Eye (tissue), 1 donor: ENCODE data around the gene CD200.
"Not testable (repeated sequence)": the region's sequence is repeated elsewhere in the genome, so short reads cannot be mapped to it uniquely, and the experiment has no call there.

Source experiments
- DNase-seq: peaks from one replicate; pipeline ENCODE4 v3.0.0-alpha.2; 2015

Gene CD200

DNA sequence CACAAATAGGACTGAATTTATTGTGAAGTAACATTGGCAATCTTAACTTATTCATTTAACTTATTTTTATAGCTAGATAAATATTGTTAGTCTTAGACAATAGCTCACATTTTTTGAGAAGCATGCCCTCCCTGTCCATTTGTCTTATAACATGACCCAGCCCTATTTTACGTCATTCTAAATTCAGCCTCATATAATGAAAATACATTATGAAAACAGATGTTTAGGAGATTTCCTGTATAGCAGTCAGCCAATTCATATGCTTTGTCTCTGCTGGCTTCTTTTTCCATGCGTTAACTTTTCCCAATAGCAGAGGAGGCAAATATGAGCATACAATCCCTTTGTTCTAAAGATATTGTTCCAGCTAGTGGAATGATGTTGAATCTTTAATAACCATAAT, 29.3 kb downstream of the CD200 start:
- no peak for DNase-seq

DNA sequence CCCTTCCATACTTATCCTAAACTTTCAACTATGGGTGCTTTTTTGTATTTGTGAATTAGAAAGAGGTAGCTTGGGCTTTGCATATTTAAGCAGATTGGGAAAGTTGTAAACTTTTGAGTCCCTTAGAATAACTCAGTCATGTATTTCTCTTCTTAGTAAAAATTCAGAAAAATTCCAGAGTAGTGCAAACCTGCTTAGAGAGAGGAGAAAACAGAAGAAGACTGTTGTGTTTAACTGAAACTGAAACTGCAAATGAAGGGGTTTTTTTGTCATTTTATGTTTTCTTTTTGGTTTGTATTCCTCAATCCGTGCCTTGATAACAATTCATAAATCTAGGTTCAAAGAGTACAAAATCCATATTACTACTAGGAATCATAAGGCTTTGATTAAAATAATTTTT, 31.3 kb downstream of the CD200 start:
- no peak for DNase-seq

DNA sequence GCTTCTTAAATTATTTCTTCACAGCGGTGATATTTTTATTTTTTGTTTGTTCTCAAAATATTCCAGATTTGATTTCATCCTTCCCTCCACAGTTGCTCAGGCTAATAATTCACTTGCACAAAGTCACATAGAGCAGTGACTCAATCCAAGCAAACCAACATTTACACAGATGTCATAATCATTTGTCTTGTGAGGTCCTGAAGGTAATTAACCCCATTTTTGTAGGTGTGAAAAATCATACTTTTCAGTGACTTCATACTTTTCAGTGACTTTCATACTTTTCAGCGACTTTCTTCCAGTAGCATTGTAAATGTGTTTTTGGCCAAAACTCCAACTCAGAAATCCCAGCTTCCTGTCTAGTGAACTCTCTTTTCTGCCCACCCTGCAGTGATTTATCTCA, 32.1 kb downstream of the CD200 start:
- no peak for DNase-seq

DNA sequence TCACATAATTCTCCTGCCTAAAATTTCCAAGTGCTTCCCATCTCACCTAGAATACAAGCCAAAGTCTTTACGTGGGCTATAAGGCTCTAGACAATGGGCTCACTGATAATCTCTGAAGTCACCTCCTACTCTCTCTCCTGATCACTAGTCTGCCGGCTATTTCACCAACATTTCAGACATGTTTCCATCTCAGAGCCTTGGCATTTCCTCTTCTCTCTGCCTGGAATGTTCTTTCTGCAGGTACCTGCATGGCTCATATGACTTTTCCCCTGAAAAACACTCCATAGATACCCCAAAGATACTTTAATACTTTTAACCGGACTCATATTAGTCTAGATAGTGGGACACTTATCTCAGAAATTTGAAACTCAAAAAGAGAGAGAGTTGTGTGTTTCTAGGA, 32.7 kb downstream of the CD200 start:
- no peak for DNase-seq

DNA sequence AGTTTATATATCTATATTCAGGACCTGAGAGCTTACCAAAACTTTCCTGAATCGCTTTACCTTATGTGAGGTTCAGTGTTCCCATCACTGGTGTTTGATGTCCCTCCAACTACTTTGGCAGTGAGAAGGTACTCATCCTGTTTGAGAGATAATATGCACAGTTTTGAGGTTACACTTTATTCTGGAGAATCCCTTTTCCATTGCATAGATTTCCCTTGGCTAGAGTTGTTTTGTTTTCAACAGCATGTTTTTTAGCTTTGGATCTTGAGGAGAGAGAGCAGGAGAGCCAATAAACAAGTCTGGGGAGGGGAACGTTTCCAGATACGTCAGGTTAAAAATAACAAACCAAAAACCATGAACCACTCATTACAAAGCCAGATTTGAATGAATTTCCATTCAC, 33.6 kb downstream of the CD200 start:
- no peak for DNase-seq

DNA sequence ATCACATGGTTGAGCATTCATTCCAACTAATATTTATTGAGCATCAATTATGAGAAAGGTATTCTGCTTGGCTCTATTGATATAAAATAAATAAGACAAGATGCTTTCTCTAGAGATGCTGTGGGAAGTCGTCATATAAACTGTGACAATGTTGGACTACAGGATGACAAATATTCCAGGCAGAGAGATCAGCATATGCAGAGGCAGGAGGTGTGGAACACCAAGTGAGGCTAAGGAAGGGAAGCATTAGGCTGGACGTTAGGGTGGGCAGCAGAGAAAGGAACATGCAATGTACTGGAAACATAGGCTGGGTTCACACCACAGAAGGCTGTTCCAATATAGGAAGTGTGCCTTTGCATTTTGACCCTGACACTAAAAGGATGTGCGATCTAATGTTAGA, 38.6 kb downstream of the CD200 start:
- no peak for DNase-seq

DNA sequence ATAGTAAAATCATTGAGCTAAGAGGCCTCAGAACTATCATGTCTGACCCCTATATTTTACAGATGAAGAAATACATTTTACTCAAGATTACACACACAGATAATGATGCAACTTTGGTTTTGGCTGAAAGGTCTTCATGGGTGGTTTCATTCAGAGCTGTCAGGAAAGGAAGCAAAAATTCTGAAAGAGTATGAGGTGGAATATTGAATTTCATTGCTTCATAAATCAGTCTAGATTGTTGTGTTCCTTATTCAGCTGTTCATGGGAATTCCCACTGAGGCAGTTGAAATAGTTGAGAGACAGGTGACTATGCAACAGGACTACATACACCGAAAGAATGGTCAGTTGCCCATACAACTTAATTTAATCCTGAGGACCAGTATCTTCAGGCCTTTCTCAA, 39.4 kb downstream of the CD200 start:
- no peak for DNase-seq

DNA sequence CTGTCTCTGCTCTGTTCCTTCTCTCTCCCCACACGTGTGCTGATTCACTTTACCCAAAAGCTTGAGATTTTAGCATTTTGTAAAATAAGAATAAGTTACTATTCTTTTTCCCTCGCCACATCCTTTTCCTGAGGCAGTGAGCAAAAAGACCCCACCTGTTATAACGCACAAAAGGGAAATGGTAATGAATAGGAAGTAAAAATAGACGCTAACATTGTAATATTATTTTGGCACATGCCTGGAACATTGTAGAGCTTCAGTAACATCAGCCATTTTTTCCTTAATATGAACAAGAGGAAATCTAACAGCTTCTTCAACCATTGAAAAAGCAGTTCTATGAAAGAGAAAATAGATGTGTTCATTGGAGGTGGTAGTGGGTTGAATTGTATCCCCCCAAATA, 40.5 kb downstream of the CD200 start:
- no peak for DNase-seq

DNA sequence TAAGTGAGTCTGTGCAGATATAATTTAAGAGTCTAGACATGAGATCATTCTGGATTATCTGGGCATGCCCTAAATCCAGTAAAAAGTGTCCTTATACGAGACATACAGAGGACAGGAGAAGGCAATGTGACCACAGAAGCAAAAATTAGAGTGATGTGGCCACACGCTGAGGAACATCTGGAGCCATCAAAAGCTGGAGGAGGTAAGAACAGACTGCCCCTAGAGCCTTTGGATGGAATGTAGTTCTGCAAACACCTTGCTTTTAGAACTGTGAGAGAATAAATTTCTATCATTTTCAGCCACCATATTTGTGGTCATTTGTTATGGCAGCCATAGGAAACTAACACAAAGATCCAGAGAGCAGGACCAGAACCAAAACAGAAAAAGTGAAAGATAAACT, 41.0 kb downstream of the CD200 start:
- DNase-seq: no peak

DNA sequence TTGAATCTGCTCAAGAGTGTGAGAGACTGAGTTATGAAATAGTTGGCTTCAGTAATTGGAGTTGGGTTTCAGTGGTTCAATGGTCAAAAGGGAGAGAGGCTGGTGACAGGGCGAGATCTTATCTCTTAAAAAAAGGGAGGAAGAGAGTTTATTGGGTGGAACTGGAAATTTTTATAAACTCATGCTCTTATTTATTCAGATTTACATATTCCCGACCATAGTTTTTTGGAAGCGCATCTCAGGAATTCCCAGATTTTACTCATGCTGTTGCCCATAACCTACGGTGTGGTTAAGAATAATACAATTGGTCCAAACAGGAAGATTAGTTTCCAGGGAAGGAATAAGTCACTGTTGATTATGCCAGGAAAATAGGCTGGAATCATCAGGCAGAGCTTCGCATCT, 41.4 kb downstream of the CD200 start:
- no peak for DNase-seq

DNA sequence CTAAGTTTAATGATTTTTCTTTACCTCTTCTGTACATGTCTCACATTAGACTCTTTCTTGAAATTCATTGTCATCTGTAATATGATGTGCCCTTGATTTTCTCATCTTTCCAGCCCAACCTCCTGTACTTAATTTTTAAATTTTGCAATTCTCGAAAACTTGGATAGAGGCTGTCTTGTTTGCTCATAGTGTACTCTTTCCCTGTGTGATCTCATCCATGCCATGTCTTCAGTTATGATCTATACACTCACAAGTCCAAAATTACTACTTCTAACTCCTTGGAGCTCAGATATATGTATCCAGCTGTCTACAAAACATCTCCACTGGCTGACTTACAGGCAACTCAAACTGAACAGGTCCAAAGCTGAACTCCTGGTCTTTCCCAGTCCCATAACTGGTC, 42.2 kb downstream of the CD200 start:
- DNase-seq: no peak

DNA sequence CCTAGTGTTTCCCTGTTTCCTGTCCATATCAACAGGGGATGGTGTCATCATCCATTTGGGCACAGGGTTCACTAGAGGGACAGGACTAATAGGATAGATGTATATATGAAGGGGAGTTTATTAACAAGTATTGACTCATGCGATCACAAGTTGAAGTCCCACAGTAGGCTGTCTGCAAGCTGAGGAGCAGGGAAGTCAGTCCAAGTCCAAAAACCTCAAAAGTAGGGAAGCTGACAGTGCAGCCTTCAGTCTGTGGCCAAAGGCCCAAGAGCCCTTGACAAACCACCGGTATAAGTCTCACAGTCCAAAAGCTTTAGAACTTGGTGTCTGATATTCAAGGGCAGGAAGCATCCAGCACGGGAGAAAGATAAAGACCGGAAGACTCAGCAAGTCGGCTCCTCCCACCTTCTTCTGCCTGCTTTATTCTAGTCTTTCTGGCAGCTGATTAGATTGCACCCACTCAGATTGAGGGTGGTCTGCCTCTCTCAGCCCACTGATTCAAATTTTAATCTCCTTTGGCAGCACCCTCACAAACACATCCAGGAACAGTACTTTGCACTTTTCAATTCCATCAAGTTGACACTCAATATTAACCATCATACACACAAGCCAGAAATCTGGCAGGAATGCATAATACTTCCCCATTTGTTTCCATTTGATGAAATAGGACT, 43.4 kb downstream of the CD200 start:
- no peak for DNase-seq

DNA sequence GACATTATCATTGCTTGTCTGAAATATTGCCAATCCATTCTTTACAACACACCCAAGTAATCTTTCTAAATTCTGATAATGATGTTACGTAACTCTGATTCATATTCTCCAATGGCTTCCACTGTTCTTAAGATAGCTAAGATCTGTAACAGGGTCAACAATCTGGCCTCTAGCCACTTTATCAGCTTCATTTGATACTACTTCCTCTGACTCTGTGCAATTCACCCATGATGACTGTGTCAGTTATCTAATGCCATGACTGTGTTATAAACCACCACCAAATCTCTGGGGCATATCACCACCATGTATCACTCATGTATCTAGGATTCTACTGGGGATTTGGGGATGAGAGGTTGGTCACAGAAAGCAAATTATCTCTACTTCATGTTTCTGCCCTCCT, 44.0 kb downstream of the CD200 start:
- peak; percentile 11 for DNase-seq

DNA sequence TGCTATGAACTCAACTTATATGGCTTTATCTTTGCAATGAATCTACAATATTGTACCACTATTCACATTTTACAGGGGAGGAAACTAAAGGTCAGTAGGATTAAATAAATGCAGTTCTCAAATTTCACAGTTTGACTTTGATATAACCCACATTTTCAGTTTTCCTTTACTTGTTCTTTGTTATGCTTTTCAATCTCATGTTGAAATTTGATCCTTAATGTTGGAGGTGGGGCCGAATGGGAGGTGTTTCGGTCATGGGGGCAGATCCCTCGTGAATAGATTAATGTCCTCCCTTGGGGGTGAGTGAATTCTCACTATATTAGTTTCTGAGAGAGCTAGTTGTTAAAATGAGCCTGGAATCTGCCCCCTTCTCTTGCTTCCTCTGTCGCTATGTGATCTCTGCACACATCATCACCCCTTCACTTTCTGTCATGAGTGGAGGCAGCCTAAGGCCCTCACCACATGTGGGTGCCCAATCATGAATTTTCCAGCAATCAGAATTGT, 44.7 kb downstream of the CD200 start:
- DNase-seq: no peak

DNA sequence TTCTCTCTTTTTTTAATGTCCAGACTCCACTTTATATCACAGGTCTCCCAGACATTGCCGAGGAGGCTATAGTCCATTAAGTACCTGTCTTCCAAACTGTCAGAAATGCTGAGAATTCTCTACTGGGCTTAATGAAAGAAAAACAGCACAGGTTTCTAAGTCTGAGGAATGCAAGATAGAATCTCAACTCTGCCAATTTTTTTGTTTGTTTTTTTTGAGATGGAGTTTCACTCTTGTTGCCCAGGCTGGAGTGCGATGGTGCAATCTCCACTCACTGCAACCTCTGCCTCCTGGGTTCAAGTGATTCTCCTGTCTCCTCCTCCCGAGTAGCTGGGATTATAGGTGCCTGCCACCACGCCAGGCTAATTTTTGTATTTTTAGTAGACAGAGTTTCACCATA, 45.4 kb downstream of the CD200 start:
- not testable (repeated sequence) for DNase-seq

DNA sequence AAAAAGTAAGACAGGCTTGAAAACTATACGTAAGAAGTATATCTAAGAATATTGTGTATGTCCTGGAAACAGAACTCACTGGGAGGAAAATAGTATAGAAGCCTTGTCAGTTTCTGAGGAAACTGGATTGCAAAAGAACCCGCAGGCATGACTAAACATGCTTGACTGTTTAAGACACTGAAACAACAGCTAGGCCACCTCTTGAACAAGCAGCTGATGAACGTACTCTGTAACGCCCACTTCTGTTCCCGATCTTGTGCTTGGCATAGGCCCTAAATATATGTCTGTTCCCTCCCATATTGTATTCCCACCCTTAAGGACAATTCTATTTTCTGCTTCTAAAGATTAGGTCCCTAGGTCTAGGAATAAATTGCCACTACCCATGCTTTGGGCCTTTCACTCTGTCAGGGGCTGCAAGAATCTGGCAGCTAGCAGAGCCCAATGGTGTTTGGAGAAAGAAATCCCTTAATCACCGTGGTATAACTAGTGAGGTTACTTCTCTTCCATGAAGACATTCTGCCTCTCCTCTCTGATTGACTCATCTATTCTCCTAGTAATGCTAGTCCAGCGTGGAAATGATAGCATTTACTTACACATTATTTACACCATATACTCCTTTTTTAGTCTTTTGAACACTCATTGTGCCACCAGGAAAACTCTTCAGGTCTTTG, 46.2 kb downstream of the CD200 start:
- no peak for DNase-seq

DNA sequence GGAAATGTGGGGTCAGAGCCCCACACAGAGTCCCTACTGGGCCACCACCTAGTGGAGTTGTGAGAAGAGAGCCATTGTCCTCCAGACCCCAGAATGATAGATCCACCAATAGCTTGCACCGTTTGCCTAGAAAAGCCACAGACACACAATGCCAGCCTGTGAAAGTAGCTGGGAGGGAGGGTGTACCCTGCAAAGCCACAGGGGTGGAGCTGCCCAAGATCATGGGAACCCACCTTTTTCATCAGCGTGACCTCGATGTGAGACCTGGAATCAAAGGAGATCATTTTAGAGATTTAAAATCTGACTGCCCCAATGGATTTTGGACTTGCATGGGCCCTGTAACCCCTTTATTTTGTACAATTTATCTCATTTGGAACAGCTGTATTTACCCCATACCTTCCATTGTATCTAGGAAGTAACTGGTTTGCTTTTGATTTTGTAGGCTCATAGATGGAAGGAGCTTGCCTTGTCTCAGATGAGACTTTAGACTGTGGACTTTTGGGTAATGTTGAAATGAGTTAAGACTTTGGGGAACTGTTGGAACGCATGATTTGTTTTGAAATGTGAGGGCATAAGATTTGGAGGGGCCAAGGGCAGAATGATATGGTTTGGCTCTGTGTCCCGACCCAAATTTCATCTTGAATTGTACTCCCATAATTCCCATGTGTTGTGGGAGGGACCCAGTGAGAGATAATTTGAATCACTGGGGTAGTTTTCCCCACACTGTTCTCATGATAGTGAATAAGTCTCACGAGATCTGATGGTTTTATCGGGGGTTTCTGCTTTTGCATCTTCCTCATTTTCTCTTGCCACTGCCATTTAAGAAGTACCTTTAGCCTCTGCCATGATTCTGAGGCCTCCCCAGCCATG, 49.0 kb downstream of the CD200 start:
- DNase-seq: no peak

DNA sequence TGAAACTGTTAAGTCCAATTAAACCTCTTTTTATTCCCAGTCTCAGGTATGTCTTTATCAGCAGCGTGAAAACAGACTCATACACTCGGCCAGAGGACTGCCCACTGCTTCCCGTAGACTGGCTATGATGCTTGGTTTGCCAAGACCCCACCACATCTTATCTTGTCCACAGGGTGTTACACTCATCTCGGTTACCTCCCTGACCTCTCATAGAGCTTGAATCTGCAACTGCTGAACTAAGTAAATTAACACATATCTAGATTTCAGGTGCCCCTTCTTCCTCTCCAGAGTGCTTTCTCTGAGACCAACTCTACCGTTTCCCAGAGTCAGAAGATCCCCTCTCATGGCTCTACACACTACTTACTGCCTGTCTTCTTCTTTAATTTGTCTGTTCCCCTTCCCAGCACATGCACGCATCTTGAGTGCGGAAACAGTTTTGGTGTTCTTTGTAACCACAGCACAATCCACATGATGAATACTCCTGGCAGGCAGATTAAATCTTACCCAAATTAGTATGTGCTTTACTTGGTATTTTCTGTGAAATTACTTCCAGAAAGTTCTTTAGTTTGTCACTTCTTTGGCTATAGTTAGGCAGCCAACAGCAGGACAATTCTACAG, 49.7 kb downstream of the CD200 start:
- no peak for DNase-seq

DNA sequence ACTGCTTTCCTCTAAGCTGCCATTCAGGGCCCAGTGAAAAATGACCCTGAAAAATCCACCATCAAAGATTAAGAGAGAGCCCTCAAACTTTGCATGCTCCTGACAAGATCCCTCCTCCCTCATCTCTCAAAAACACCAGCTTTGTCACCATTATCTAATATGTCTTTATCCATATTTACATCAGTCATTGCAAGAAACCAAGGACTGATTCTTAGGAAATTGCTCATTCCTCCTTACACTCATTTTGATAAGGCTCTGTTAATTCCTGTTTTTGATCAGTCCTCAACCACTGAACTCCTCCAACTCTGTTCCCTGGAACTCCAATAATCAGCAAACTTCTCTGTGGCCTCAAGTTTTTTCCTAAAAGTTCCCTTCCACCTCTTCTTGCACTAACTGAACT, 51.8 kb downstream of the CD200 start:
- DNase-seq: no peak

DNA sequence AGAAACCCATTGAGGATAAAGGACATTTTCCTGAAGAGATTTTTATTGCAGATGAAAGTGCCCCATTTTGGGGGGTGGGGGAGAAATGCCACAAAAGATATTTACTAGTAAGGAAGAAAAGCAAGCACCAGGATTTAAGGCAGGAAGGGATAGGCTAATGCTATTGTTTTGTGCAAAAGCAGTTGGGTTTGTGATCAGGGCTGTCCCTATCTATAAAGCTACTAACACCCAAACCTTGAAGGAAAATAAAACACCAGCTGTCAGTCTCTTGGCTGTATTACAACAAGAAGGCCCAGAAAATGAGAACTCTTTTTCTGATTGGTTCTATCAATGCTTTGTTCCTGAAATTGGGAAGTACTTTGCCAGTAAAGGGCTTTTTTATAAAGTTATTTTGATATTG, 56.0 kb downstream of the CD200 start:
- no peak for DNase-seq

DNA sequence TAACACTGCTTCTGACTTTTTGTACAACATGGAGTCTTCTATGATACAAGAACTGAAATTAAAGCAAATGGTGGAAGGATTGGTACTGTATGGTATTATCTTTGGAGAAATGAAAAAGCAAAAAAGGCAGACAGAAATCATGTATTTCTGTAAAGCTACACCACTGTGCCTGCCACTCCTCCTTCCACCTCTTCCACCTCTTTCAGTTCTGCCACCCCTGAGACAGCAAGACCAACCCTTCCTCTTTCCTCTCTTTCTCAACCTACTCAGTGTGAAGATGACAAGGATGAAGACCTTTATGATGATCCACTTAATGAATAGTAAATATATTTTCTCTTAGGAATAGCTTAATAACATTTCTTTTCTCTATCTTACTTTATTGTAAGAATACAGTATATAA, 57.0 kb downstream of the CD200 start:
- DNase-seq: no peak

DNA sequence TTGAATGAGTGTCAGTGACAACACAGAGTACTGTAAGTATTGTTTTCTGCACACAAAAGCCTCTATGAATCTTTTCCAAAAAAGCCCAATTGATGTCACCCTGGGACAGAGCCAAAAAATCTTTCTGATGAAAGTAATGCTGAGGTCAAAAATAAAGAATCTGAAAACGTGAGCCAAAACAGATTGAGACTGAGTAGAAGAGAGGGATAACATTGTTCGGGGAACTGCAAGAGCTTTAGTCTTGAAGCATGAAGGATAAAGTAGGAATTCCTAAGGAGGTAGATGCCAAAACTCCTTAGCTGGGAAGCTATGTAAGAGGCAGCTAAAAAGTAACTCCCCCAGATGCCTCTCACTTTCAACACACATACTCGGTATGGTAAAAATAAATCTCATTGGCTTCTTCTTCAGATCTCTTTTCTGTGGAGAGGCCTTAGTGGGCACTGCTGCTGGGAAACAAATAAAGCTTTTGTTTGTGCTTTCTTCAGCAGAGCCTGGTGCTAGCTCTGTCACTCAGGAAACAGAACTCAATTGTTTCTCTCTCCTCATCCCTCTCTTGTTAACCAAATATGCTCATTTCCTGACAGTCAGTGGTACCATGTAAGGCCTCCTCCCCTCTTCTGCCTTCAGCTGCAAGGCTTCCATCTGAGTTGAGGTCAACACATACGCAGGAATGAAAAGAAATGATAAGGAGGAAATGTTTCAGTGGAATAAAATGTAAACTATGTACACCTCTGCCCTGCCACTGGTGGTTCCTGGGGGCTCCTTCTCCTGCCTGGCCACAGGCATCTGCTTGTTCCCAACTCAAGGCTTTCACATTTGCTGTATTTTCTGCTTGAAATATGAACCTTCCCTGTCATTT, 58.1 kb downstream of the CD200 start:
- DNase-seq: peak; percentile 83
